HG02571 (cell line): Measurements from ENCODE around the gene OTOG.

Source experiments
- ATAC-seq: cut with Tn5 transposase; IDR thresholded peaks from one replicate; pipeline ENCODE4 v1.9.1; 2021; ENCODE audit warnings: mild to moderate bottlenecking, moderate library complexity; ENCODE audit not compliant: unreplicated experiment

The OTOG gene

DNA sequence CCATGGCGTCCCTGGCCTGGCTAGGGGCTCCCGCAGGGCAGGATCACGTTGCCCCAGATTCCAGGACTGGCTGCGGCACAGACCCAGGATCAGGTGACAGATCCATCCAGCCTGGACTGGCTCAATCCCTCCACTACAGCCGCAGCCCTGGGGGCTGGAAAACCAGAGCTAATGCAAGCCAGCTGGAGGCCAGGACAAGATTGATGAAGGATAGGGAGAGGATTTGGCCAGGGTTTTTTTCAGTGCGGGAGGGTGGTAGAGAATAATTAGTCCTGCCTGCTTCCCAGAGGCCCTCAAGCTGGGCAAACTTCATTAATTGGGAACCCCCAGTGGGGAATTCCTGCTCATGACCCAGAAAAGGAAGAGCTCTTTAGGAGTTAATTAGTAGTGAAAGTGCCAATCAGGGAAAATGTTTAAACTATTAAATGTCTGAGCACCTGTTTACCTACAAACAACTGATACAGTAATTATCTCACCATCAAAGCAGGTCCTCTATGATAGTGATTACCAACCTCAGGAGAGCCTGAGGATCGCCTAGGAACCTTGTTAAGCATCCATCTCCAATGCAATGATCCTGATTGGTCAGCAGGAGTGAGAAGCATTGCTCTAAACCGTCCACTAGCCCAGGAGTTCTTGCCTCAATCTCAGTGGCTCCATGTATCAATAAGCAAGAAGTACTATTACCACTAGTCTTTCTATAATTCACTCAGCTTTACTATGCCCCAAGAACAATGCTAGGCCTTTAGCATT is 139.3 kb downstream of the OTOG start:
- no peak for ATAC-seq

- ATAC-seq = no peak
Observed at GRCh38 chr11:17687946-17688670, 141.0 kb downstream of the OTOG start.

DNA sequence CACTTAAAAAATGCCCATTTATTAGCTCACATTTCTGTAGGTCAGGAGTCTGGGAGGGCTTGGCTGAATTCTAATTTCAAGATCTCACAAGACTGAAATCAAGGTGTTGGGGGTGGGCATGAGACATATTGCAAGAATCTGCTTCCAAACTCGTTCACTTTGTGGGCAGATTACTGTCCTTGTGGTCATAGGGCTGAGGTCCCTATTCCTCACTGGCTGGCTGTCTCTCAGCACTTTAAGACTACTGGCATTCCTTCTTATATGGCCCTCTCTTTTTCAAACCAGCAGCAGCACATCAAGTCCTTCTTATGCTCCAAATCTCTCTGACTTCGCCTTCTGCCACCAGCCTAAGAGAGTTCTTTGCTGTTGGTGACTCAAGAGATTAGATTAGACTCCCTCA is 144.5 kb downstream of the OTOG start:
- ATAC-seq = no peak

GRCh38 chr11:17691976-17692375 is 144.9 kb downstream of the OTOG start:
- ATAC-seq = no peak

GRCh38 chr11:17692931-17693330 is 145.9 kb downstream of the OTOG start:
- no peak for ATAC-seq

GRCh38 chr11:17693531-17693930 is 146.5 kb downstream of the OTOG start:
- ATAC-seq = no peak

- ATAC-seq = no peak
Observed at GRCh38 chr11:17694494-17695110, 147.5 kb downstream of the OTOG start.

- no peak for ATAC-seq
Observed at GRCh38 chr11:17695454-17696441, 148.7 kb downstream of the OTOG start.

DNA sequence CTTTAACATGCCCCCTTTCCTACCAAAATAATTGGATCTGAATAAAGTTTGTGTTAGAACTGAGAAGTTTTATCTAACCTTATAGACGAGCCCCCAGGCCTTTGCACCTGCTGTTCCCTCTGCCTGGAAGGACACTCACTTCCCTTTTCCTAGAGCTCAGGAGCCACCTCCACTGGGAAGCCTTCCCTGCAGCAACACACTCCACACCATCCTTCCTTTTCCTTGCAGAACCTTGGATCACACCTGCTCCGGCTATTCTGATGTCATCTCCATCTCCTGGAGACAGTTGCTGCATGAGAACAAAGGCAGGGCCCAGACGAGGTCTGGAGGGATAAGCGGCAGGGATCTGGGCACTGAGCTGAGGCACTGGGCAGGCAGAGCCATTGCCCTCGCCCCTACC is 149.7 kb downstream of the OTOG start:
- no peak for ATAC-seq
